T-helper 1 cell (primary cell): ENCODE data around the gene AP1B1.

Experiments
- DNase-seq, 5 donors: peaks; one replicate each; pipeline ENCODE4 v3.0.0-alpha.2; 2012 to 2020

The AP1B1 gene

GRCh38 chr22:29298641-29299040, 89.7 kb downstream of the AP1B1 start:
- no peak for DNase-seq

- no peak for DNase-seq
Measured at GRCh38 chr22:29292379-29292778, 96.0 kb downstream of the AP1B1 start.

GRCh38 chr22:29291215-29291614, 97.2 kb downstream of the AP1B1 start:
- no peak for DNase-seq

- DNase-seq, result no peak
Measured at GRCh38 chr22:29290061-29290460, 98.3 kb downstream of the AP1B1 start.

- DNase-seq, result no peak
Measured at GRCh38 chr22:29288837-29289236, 99.5 kb downstream of the AP1B1 start.

- no peak for DNase-seq
Measured at GRCh38 chr22:29284196-29284595, 104.2 kb downstream of the AP1B1 start.

- DNase-seq, result no peak
Measured at GRCh38 chr22:29277927-29278326, 110.4 kb downstream of the AP1B1 start.
